ENCODE measurements around the gene ELP1.

ELP1 gene

GRCh38 chr9:108834959-108835665 is 98.8 kb downstream of the ELP1 start:
- Histone ChIP-seq H2BK5ac (ENCODE audit: low read length) (no peak overlapping the region), H2AK5ac (ENCODE audit: low read length) (no peak overlapping the region), H3K4me1 (ENCODE audit: control insufficient read depth, low read depth, low read length) (no peaks in the 10 kb centered on the region), H3K4me3 (ENCODE audit: low read length) (no peak overlapping the region), H3K56ac (ENCODE audit: low read length) (no peak overlapping the region), H4K8ac (ENCODE audit: low read depth, low read length) (no peak overlapping the region), H3K36me3 (ENCODE audit: control insufficient read depth, insufficient read depth, low read length) (no peaks in the 10 kb centered on the region), H3K4ac (ENCODE audit: low read depth, low read length) (no peak overlapping the region), H2BK15ac (replicated peaks; ENCODE audit: low read depth) (no peak overlapping the region), H3K9ac (ENCODE audit: low read length) (no peak overlapping the region), H3K4me2 (ENCODE audit: low read length) (no peak overlapping the region), H3K27me3 (ENCODE audit: insufficient read depth, low read length, poor library complexity) (no peaks in the 10 kb centered on the region), H3K18ac (ENCODE audit: low read length) (no peak overlapping the region), H3K27ac (ENCODE audit: low read depth, low read length) (no peak overlapping the region), H3K79me2 (ENCODE audit: control insufficient read depth, insufficient read depth, low read length) (no peaks in the 10 kb centered on the region), H4K5ac (ENCODE audit: low read length) (no peak overlapping the region), H2BK120ac (ENCODE audit: low read depth, low read length) (no peak overlapping the region), H3K79me1 (ENCODE audit: low read length) (no peaks in the 10 kb centered on the region), H3K23ac (ENCODE audit: low read length) (no peak overlapping the region)
- DNase-seq = no peak
- no CpG with 5 or more reads among the region's 4 CpGs for WGBS (ENCODE audit: extremely low coverage, insufficient coverage, low lambda C conversion rate)

GRCh38 chr9:108832179-108832500 is 101.8 kb downstream of the ELP1 start:
- H3K79me2 ChIP-seq (ENCODE audit: control insufficient read depth, insufficient read depth, low read length) = no peaks in the 10 kb centered on the region
- no peak overlapping the region for H3K23ac ChIP-seq (ENCODE audit: low read length)
- H3K4ac ChIP-seq (ENCODE audit: low read depth, low read length) = no peak overlapping the region
- no peaks in the 10 kb centered on the region for H3K79me1 ChIP-seq (ENCODE audit: low read length)
- no peak overlapping the region for H4K8ac ChIP-seq (ENCODE audit: low read depth, low read length)
- H3K27ac ChIP-seq (ENCODE audit: low read depth, low read length) = no peak overlapping the region
- no peak overlapping the region for H4K5ac ChIP-seq (ENCODE audit: low read length)
- no peak overlapping the region for H3K4me2 ChIP-seq (ENCODE audit: low read length)
- no peak overlapping the region for H2AK5ac ChIP-seq (ENCODE audit: low read length)
- no peaks in the 10 kb centered on the region for H3K36me3 ChIP-seq (ENCODE audit: control insufficient read depth, insufficient read depth, low read length)
- no peak overlapping the region for H2BK120ac ChIP-seq (ENCODE audit: low read depth, low read length)
- no peak overlapping the region for H3K9ac ChIP-seq (ENCODE audit: low read length)
- no peak overlapping the region for H3K4me3 ChIP-seq (ENCODE audit: low read length)
- no peak overlapping the region for H2BK15ac ChIP-seq (replicated peaks; ENCODE audit: low read depth)
- no peaks in the 10 kb centered on the region for H3K27me3 ChIP-seq (ENCODE audit: insufficient read depth, low read length, poor library complexity)
- H3K4me1 ChIP-seq (ENCODE audit: control insufficient read depth, low read depth, low read length) = no peaks in the 10 kb centered on the region
- H3K56ac ChIP-seq (ENCODE audit: low read length) = no peak overlapping the region
- H3K18ac ChIP-seq (ENCODE audit: low read length) = no peak overlapping the region
- DNase-seq = no peak
- WGBS (ENCODE audit: extremely low coverage, insufficient coverage, low lambda C conversion rate) = no CpG with 5 or more reads among the region's 3 CpGs
- no peak overlapping the region for H2BK5ac ChIP-seq (ENCODE audit: low read length)

GRCh38 chr9:108831496-108832178 is 102.3 kb downstream of the ELP1 start:
- no peak overlapping the region for H2BK5ac ChIP-seq (ENCODE audit: low read length)
- no peak overlapping the region for H3K4me2 ChIP-seq (ENCODE audit: low read length)
- WGBS (ENCODE audit: extremely low coverage, insufficient coverage, low lambda C conversion rate) = no CpG with 5 or more reads among the region's 1 CpG
- no peak overlapping the region for H3K4ac ChIP-seq (ENCODE audit: low read depth, low read length)
- H4K8ac ChIP-seq (ENCODE audit: low read depth, low read length) = no peak overlapping the region
- no peak overlapping the region for H2BK120ac ChIP-seq (ENCODE audit: low read depth, low read length)
- no peak overlapping the region for H3K9ac ChIP-seq (ENCODE audit: low read length)
- no peak for DNase-seq
- no peak overlapping the region for H3K23ac ChIP-seq (ENCODE audit: low read length)
- H3K4me3 ChIP-seq (ENCODE audit: low read length) = no peak overlapping the region
- H2AK5ac ChIP-seq (ENCODE audit: low read length) = no peak overlapping the region
- no peaks in the 10 kb centered on the region for H3K36me3 ChIP-seq (ENCODE audit: control insufficient read depth, insufficient read depth, low read length)
- H4K5ac ChIP-seq (ENCODE audit: low read length) = no peak overlapping the region
- no peaks in the 10 kb centered on the region for H3K79me2 ChIP-seq (ENCODE audit: control insufficient read depth, insufficient read depth, low read length)
- no peak overlapping the region for H2BK15ac ChIP-seq (replicated peaks; ENCODE audit: low read depth)
- H3K4me1 ChIP-seq (ENCODE audit: control insufficient read depth, low read depth, low read length) = no peaks in the 10 kb centered on the region
- no peak overlapping the region for H3K27ac ChIP-seq (ENCODE audit: low read depth, low read length)
- H3K56ac ChIP-seq (ENCODE audit: low read length) = no peak overlapping the region
- H3K27me3 ChIP-seq (ENCODE audit: insufficient read depth, low read length, poor library complexity) = no peaks in the 10 kb centered on the region
- no peaks in the 10 kb centered on the region for H3K79me1 ChIP-seq (ENCODE audit: low read length)
- H3K18ac ChIP-seq (ENCODE audit: low read length) = no peak overlapping the region

- DNase-seq = no peak
- no peak overlapping the region for H3K18ac ChIP-seq (ENCODE audit: low read length)
- no peak overlapping the region for H3K4me3 ChIP-seq (ENCODE audit: low read length)
- no peak overlapping the region for H4K8ac ChIP-seq (ENCODE audit: low read depth, low read length)
- H3K79me1 ChIP-seq (ENCODE audit: low read length) = no peaks in the 10 kb centered on the region
- H3K23ac ChIP-seq (ENCODE audit: low read length) = no peak overlapping the region
- H2BK15ac ChIP-seq (replicated peaks; ENCODE audit: low read depth) = no peak overlapping the region
- H3K56ac ChIP-seq (ENCODE audit: low read length) = no peak overlapping the region
- H2AK5ac ChIP-seq (ENCODE audit: low read length) = no peak overlapping the region
- H3K27me3 ChIP-seq (ENCODE audit: insufficient read depth, low read length, poor library complexity) = no peaks in the 10 kb centered on the region
- H2BK5ac ChIP-seq (ENCODE audit: low read length) = no peak overlapping the region
- H3K4ac ChIP-seq (ENCODE audit: low read depth, low read length) = no peak overlapping the region
- no peak overlapping the region for H3K4me2 ChIP-seq (ENCODE audit: low read length)
- no peaks in the 10 kb centered on the region for H3K36me3 ChIP-seq (ENCODE audit: control insufficient read depth, insufficient read depth, low read length)
- H3K4me1 ChIP-seq (ENCODE audit: control insufficient read depth, low read depth, low read length) = no peaks in the 10 kb centered on the region
- H3K79me2 ChIP-seq (ENCODE audit: control insufficient read depth, insufficient read depth, low read length) = no peaks in the 10 kb centered on the region
- no peak overlapping the region for H4K5ac ChIP-seq (ENCODE audit: low read length)
- H3K27ac ChIP-seq (ENCODE audit: low read depth, low read length) = no peak overlapping the region
- H3K9ac ChIP-seq (ENCODE audit: low read length) = no peak overlapping the region
- H2BK120ac ChIP-seq (ENCODE audit: low read depth, low read length) = no peak overlapping the region
- WGBS (ENCODE audit: extremely low coverage, insufficient coverage, low lambda C conversion rate) = no CpG with 5 or more reads among the region's 2 CpGs
Observed at GRCh38 chr9:108830272-108830671, 103.7 kb downstream of the ELP1 start.

GRCh38 chr9:108823829-108824228 is 110.1 kb downstream of the ELP1 start:
- WGBS (ENCODE audit: extremely low coverage, insufficient coverage, low lambda C conversion rate) = no CpG with 5 or more reads among the region's 3 CpGs
- Histone ChIP-seq H4K5ac (ENCODE audit: low read length) (no peak overlapping the region), H3K18ac (ENCODE audit: low read length) (no peak overlapping the region), H3K79me1 (ENCODE audit: low read length) (no peaks in the 10 kb centered on the region), H3K4me2 (ENCODE audit: low read length) (no peak overlapping the region), H3K27ac (ENCODE audit: low read depth, low read length) (no peak overlapping the region), H2BK5ac (ENCODE audit: low read length) (no peak overlapping the region), H3K4me3 (ENCODE audit: low read length) (no peak overlapping the region), H2AK5ac (ENCODE audit: low read length) (no peak overlapping the region), H3K27me3 (ENCODE audit: insufficient read depth, low read length, poor library complexity) (no peaks in the 10 kb centered on the region), H3K4me1 (ENCODE audit: control insufficient read depth, low read depth, low read length) (no peaks in the 10 kb centered on the region), H3K79me2 (ENCODE audit: control insufficient read depth, insufficient read depth, low read length) (no peaks in the 10 kb centered on the region), H3K4ac (ENCODE audit: low read depth, low read length) (no peak overlapping the region), H3K9ac (ENCODE audit: low read length) (no peak overlapping the region), H2BK120ac (ENCODE audit: low read depth, low read length) (no peak overlapping the region), H3K23ac (ENCODE audit: low read length) (no peak overlapping the region), H4K8ac (ENCODE audit: low read depth, low read length) (no peak overlapping the region), H2BK15ac (replicated peaks; ENCODE audit: low read depth) (no peak overlapping the region), H3K36me3 (ENCODE audit: control insufficient read depth, insufficient read depth, low read length) (no peaks in the 10 kb centered on the region), H3K56ac (ENCODE audit: low read length) (no peak overlapping the region)
- no peak for DNase-seq

All from mesendoderm (in vitro differentiated cells).